Mucosa of gallbladder (tissue), 1 donor: ENCODE measurements around the gene ABTB1. TPM values are rescaled to one million over a fixed set of nuclear protein-coding genes. Genes with fewer than 3 reads are reported as not detected.

ENCODE experiments used
- DNase-seq: peaks from one replicate; pipeline ENCODE4 v3.0.0-alpha.2; 2020; ENCODE audit warnings: low spot score
- total RNA-seq: library from RNA; stranded (reverse); gene quantifications from one replicate; pipeline ENCODE4 v1.2.1, GENCODE V29; 2021
- donor health status: DM: no; HTN: no; CAD: no.

Gene ABTB1
- total RNA-seq: 57.7 TPM

GRCh38 chr3:127672429-127673190 lies at the start of gene ABTB1:
TSS of gene ABTB1 (plus strand) at chr3:127672952. CDS start at chr3:127673026, 74 bp downstream.
- DNase-seq: peak; percentile 84

DNA sequence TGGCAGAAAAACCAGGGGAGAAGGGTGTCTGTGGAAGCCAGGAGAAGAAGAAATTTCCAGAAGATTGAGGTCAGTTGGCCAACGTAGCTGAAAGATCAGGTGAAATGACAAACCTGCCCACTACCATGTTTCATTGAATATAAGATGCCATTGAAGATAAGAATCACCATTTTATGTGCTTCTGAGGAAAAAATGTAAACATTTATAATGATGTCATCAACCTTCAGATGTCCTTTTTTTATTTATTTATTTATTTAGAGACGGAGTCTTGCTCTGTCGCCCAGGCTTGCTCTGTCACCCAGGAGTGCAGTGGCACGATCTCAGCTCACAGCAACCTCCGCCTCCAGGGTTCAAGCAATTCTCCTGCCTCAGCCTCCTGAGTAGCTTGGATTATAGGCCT lies 48.7 kb upstream of the ABTB1 start:
- DNase-seq: no peak

GRCh38 chr3:127625821-127626220 lies 46.9 kb upstream of the ABTB1 start:
- DNase-seq: no peak

- DNase-seq: no peak
These were observed 44.3 kb upstream of the ABTB1 start for GRCh38 chr3:127628426-127628787.

DNA sequence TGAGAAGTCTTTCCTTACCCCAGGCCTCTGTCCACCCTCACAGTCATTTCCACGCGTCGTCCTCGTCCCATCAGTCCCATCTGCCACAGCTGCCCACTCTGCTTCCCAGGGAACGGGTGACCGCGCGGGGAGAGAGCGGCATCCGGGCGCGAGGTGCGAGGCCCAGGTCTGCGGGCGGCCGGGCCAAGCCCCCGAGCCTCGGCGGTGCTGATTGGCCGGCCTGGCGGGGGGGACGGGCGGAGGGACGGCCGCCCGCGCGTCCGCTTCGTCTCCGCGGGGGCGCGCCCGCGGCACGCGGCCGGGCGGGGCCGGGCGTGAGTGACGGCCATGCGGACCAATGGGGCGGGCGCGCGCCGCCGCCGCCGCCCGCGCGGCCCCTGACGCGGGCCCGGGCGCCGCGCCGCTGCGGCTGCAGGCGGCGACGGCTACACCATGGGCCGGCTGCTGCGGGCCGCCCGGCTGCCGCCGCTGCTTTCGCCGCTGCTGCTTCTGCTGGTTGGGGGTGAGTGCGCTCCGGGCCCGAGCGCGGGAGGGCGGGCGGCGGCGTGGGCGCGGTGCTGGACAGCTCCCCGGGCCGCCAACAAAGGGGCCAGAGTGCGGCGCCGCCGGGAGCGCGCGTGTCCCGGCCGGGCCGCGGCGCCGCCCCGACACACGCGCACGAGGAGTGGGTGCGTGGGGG lies 43.8 kb upstream of the ABTB1 start, which contains the start of gene PODXL2:
TSS of gene PODXL2 (plus strand) at position 398 of the 679 bp plus-strand sequence. CDS start at position 433, 35 bp downstream.
- peak; percentile 25 for DNase-seq

DNA sequence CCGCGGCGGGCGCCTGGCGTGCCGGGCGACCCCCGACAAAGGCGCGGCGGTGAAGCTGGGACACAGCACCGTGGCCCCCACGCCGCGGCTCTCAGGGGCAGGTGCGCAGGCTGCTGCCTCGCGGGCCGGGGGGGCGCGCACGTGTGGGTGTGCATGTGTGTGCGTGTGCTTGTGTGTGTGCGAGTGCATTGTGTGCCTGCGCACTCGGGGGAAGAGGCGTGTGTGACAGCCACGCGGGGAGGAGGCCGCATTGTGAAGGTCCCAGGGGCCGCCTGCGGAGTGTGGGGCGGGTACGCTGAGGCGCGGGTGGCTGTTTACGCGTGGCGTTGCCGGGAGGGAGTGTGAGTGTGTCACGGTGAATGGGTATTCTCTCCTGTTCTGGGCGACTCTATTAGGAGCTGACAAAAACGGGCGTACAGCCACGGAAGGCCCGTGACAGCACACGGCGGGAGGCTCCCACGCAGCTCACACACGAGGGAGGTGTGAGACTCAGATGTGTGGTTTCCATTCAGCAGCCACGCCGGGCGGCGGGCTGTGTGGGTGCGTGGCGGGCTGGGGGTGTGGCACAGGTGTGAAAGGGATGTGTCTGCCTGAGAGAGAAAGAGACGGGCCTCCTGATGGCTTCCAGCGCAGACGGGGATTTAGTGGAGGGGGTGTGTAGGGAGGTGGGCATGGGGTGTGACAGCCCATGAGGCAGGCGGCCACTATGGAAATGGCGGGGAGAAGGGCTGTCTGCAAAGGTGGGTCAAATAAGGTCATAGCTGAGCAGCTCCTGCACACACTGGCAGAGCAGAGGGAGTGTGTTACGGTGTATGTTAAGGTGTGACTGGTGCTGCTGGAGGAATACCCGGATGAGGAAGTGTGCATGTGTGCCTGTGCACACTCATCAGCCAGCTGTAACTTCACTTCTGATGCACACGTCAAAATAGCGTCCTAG lies 43.0 kb upstream of the ABTB1 start:
- no peak for DNase-seq

DNA sequence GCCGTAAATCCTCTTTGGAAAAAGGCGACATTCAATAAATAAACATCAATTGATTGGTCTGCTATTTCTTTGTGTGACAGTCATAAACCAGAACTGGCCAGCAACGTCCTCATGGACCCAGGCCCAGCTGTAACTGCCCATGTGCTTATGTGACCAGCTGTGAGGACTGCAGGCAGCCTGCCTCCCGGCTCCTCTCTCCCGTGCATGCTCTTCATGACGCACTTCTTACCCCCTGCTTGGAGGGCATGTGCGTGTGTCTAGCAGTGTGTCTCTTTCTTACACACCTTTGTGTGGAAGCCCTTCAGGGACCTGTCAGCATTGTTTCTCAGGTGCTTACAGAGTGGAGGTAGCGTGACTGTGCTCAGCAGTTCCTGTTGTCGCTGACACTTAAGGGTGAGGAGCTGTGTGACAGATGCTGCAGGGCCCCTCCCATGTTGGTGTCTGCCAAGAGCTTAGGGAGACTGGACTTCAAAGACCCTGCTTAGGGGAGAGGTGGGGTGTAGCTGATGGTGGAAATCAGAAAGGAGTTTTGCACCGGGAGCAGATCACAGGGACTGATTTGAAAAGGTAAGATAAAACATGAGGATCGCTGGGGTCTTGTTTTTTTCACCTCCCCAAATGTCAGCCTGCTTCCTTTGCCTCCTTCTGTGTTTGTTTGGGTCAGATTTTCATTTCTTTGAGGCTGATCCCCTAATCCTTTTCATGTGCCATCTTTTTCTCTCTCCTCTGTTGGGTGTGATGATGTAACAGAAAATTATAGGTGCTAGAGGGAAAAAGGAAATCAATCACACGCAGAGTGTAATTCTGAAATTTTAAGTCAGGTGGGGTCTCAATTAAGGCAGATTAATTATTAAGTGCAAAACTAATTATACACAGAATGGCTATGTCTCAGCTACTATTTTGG lies 41.7 kb upstream of the ABTB1 start:
- no peak for DNase-seq

DNA sequence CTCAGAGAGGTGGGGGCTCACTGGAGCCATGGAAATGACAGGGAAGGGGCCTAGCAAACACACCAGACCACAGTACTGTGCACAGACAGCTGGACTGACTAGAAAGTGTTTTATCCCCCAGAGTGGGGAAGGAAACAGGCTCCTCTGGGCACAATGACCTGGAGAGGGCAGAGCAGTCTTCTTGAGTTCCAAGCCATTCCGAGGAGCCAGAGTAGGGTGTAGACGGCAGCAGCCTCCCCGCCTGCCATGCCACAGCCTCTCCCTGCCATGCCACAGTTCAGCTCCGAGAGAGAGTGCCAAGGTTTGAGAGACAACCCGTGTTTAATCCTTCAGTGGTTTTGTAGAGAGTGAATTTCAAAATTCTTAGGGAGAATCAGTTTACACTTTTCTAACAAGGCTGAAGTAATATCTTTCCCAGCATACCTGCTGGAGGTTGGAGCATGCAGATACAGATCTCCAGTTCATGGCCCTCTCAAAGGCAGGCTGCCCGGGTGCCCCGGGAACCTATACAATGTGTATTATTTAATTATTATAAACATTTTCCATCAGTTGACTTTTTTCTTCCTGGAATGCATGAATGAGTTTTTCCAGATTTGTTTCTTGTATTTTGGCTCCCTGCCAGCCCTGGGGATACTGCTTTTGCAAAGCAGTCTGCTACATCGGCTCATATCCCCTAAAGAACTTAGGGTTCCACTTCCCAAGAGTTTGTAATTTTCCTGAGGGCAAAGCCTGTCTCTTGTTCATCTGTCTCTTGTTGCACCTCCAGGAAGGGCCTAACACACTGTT lies 40.5 kb upstream of the ABTB1 start:
- no peak for DNase-seq

GRCh38 chr3:127634653-127635052 lies 38.1 kb upstream of the ABTB1 start:
- no peak for DNase-seq

DNA sequence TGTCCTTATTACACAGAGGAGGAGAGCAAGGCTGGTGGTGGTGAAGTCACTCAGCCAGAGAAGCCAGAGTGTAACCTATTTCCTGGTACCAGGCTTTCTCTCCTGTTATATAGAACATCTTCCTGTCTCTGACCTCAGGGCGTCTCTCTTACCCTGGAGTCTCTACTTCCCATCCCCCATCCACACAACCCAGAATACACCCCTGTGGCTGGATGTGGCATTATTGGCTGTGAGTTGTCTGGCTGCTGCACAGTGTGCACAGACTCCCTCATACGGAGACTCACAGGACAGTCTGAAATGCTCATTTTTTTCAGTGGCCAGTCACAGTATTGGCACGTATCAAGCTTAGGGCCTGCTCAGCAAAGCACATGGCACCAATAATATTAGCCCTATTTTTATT lies 35.2 kb upstream of the ABTB1 start:
- no peak for DNase-seq

GRCh38 chr3:127637971-127638370 lies 34.8 kb upstream of the ABTB1 start:
- DNase-seq: no peak

DNA sequence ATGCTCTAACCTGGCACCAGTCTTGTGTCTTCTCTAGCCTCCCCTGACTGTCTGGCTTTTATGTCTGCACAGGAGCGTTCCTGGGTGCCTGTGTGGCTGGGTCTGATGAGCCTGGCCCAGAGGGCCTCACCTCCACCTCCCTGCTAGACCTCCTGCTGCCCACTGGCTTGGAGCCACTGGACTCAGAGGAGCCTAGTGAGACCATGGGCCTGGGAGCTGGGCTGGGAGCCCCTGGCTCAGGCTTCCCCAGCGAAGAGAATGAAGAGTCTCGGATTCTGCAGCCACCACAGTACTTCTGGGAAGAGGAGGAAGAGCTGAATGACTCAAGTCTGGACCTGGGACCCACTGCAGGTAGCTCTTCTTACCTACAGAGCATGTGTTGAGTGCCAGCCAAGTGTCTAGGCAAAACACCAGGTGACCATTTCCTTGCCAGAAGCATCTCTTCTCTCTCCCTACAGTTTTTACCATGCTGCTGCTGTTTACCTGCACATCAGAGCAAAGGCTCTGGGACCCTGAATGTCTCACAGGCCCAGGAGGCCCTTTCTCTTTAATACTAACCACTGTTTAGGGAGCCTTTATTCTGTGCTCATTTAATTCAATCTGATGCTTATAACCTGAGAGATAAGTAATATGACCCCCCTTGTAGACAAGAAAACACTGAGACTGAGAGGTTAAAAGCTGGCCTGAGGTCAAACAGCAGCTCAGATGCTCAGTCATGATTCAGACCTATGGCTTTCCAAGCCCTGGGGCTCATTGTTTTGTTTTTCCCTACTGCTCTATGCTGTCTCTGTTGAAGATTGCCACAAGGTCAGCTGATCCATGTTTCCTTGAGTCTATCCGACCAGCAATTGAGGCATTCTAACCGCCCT lies 33.3 kb upstream of the ABTB1 start:
- DNase-seq: no peak

- no peak for DNase-seq
These were observed 32.8 kb upstream of the ABTB1 start for GRCh38 chr3:127640042-127640355.

GRCh38 chr3:127644641-127645370 lies 27.9 kb upstream of the ABTB1 start:
- DNase-seq: no peak

DNA sequence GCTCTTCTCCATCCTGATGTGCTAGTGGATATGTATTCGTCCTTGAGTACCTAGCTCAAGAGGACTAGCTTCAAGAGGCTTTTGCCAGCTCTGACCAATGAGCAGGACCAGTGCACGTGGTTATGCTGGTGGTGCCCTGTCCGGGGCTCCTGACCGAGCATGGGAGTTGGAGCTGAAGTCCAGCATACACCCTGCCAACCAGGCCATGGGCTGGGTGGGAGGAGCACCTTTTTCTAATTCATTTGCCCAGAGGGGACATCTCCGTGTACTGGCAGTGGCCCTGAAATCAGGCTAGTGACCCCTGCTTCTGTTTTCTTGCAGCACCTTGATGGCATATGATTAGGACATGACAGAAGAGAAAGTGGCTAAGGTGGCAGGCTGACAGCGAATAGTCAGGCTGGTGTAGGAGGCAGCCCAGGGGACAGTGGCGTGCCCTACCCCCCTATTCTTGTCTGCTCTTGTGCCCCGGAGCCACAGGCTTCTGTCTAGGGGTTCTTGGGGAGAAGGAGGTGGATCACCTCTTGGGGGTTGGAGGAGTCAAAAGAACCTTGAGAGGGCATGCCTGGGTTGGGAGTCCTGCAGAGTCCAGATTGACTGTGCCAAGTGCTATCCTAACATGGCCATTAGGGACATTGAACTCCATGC lies 27.3 kb upstream of the ABTB1 start:
- DNase-seq: no peak

- no peak for DNase-seq
These were observed 26.2 kb upstream of the ABTB1 start for GRCh38 chr3:127646501-127647046.

DNA sequence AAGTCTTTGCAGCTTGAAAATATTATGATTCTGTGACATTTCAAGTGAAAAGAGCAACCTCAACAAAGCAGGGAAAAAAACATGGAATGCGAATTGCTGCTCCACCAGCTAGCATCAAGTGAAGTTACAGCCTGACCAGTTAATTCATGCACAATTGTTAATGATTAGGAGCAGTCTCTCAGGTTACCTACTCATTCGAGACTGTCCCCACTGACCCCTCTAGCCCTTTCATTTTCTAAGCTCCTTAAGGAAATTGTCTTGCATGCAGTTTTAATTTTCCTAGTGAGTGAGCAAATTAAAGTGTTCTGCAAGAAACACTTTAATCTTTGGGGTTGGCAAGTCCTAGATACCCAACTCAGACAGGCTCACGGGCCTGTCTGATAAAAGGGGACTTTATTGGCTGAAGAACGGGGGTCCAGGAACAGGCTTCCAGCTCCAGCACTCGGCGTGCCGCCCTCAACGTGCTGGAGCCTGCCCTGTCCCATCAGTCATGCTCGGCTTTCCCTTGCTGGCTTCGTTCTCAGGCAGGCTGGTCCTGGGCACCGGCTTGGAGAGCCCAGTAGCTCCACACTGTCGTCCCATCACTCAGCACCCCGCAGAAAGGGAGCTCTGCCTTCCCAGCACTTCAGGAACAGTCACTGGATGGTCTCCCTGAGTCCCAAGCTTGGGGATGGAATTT lies 25.4 kb upstream of the ABTB1 start:
- DNase-seq: no peak

GRCh38 chr3:127647845-127648204 lies 24.9 kb upstream of the ABTB1 start:
- no peak for DNase-seq
